SJCRH30 (cell line): Measurements from ENCODE around the gene DR1. TPM values are rescaled to one million over a fixed set of nuclear protein-coding genes. Genes with fewer than 3 reads are reported as not detected.
A peak's percentile ranks its signal among the peaks of the same experiment; 100 is the strongest.

ENCODE experiments used
- DNase-seq, 2 experiments: peaks; one replicate each; pipeline ENCODE4 v3.0.0-alpha.2; 2015 to 2020
- H3K27ac ChIP-seq: fragments of 250-450 bp; sonication (Bioruptor Pico); 2 replicates; pipeline ENCODE4 v1.5.1; 2020; ENCODE audit warnings: mild to moderate bottlenecking, moderate library complexity
- H3K27me3 ChIP-seq: fragments of 250-450 bp; sonication (Bioruptor Pico); 2 replicates; pipeline ENCODE4 v1.5.1; 2020; ENCODE audit warnings: mild to moderate bottlenecking, moderate library complexity
- H3K36me3 ChIP-seq: fragments of 250-450 bp; sonication (Bioruptor Pico); 2 replicates; pipeline ENCODE4 v1.5.1; 2020; ENCODE audit warnings: mild to moderate bottlenecking, moderate library complexity
- H3K4me1 ChIP-seq: fragments of 250-450 bp; sonication (Bioruptor Pico); 2 replicates; pipeline ENCODE4 v1.5.1; 2020; ENCODE audit warnings: mild to moderate bottlenecking, moderate library complexity
- H3K4me3 ChIP-seq: fragments of 250-450 bp; sonication (Bioruptor Pico); 2 replicates; pipeline ENCODE4 v1.5.1; 2020; ENCODE audit warnings: mild to moderate bottlenecking, moderate library complexity
- H3K9me3 ChIP-seq: fragments of 250-450 bp; sonication (Bioruptor Pico); replicated peaks from 2 replicates; pipeline ENCODE4 v1.5.1; 2020; ENCODE audit warnings: mild to moderate bottlenecking, moderate library complexity
- total RNA-seq: library from RNA; depleted of rRNA; stranded (reverse); fragments of >200 nt; shearing (Covaris generic); gene quantifications from 2 replicates; pipeline ENCODE4 v1.2.3, GENCODE V29; 2014

The DR1 gene
- total RNA-seq, 1 experiment from 2014 or later, result 61.0 TPM

DNA sequence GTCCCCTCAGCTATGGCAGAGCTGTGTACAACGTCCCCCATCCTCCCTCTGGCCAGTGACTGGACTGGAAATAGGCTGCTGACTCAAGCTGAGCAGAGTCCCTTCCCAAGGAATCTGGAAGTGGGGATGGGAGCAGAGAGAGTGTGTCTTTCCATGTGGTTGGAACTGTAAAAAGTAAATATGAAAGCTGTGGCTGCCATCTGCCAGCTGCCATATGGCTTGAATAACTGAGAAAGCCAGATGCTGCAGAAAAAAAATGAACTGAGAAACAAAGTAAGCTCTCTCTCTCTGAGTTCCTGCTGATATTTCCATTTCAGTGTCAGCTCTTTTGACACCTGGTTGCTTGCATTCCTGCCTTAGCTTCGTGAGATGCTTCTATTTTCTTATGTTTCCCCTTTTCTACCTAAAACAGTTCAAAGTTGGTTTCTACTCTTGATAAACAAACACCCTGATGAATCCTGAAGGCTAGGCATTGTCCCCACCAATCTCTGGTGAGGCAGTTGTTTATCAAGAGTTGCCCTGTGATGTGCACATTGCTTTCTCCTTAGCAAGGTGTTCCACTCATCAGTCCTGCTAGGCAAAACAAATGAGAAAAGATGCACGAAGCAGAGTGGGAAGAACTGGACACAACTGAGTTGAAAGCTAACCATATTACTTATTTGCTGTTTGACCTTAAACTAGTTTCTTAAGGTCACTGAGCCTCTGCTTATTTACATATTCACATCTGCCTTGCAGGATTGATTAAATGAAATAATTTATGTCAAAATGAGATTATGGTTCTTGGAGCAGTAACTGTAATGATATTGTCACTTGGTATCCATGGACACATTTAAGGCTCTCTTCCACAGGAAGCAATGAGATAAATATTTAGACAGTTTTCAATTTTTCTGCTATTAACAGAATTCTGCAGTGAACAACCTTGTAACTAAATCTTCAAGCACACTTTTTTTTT lies 16.6 kb upstream of the DR1 start:
- Histone ChIP-seq H3K27me3 (no peaks in the 10 kb centered on the region), H3K9me3 (no peaks in the 10 kb centered on the region; the same call in 1 of the 2 replicates), H3K36me3 (no peaks in the 10 kb centered on the region), H3K4me1 (peaks cover 9% of the 10 kb centered on the region; the same call in 1 of the 2 replicates), H3K4me3 (no peak overlapping the region), H3K27ac (no peak overlapping the region)
- DNase-seq, result peak in 1 of 2 experiments; percentile 32

GRCh38 chr1:93330196-93330595 lies 15.5 kb upstream of the DR1 start:
- H3K27me3 ChIP-seq, result no peaks in the 10 kb centered on the region
- no peak overlapping the region for H3K27ac ChIP-seq
- no peaks in the 10 kb centered on the region for H3K36me3 ChIP-seq
- H3K9me3 ChIP-seq, result no peaks in the 10 kb centered on the region; the same call in 1 of the 2 replicates
- DNase-seq, result no peak
- H3K4me1 ChIP-seq, result peaks cover 9% of the 10 kb centered on the region; the same call in 1 of the 2 replicates
- H3K4me3 ChIP-seq, result no peak overlapping the region

- Histone ChIP-seq H3K27ac (no peak overlapping the region), H3K4me3 (no peak overlapping the region)
- DNase-seq, result no peak
Measured at GRCh38 chr1:93330617-93331016, 15.1 kb upstream of the DR1 start.

DNA sequence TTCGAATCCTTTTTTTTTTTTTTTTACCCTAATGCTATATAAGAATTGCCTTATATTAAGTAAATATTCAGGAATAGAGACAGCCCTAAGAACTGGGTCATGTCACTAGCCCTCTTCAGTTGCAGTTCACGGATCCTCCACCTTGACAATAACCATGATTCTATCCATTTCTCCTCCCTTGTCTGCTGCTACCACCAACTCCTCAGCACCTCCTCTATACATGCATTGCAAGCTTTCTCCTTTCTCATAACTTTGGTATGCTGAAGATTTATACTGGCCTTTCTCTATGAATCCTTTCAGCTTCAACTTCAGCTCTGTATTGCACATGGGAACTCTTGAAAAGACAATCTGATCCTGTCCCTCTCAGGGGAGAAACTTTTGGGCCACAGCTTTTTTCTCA lies 14.3 kb upstream of the DR1 start:
- Histone ChIP-seq H3K4me1 (peaks cover 12% of the 10 kb centered on the region), H3K36me3 (no peaks in the 10 kb centered on the region), H3K4me3 (no peak overlapping the region), H3K27me3 (no peaks in the 10 kb centered on the region), H3K27ac (no peak overlapping the region), H3K9me3 (no peaks in the 10 kb centered on the region; the same call in 1 of the 2 replicates)
- DNase-seq, result no peak

More at GRCh38 chr1:93330617-93331016, 15.1 kb upstream of the DR1 start:
- H3K27me3 ChIP-seq, result no peaks in the 10 kb centered on the region
- H3K9me3 ChIP-seq, result no peaks in the 10 kb centered on the region; the same call in 1 of the 2 replicates
- no peaks in the 10 kb centered on the region for H3K36me3 ChIP-seq
- H3K4me1 ChIP-seq, result peaks cover 9% of the 10 kb centered on the region; the same call in 1 of the 2 replicates

DNA sequence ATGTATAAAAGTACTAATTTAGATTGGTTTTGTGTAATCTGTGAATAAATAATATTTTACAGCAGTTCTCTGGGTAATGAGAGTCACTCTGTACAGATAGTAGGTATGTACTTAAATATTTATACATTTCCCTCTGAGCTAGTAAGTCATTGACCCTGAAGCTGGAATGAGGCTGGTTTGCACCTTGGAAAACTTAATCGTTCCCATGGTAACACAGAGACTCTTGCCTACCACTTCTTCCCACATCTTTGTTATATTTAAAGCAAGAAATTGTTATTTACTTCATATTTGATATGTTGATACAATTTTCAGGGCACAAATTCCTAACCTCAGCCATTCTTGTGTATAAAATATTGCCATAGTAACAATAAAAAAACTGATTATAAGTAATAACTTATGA lies 13.3 kb upstream of the DR1 start:
- H3K4me3 ChIP-seq, result no peak overlapping the region
- peaks cover 15% of the 10 kb centered on the region for H3K4me1 ChIP-seq
- no peak for DNase-seq
- H3K27me3 ChIP-seq, result no peaks in the 10 kb centered on the region
- H3K36me3 ChIP-seq, result no peaks in the 10 kb centered on the region
- no peaks in the 10 kb centered on the region; the same call in 1 of the 2 replicates for H3K9me3 ChIP-seq
- H3K27ac ChIP-seq, result no peak overlapping the region

- Histone ChIP-seq H3K36me3 (no peaks in the 10 kb centered on the region), H3K4me3 (no peak overlapping the region), H3K4me1 (peaks cover 12% of the 10 kb centered on the region), H3K9me3 (no peaks in the 10 kb centered on the region), H3K27me3 (no peaks in the 10 kb centered on the region), H3K27ac (no peak overlapping the region)
- no peak for DNase-seq
Measured at GRCh38 chr1:93338387-93339146, 7.1 kb upstream of the DR1 start.

DNA sequence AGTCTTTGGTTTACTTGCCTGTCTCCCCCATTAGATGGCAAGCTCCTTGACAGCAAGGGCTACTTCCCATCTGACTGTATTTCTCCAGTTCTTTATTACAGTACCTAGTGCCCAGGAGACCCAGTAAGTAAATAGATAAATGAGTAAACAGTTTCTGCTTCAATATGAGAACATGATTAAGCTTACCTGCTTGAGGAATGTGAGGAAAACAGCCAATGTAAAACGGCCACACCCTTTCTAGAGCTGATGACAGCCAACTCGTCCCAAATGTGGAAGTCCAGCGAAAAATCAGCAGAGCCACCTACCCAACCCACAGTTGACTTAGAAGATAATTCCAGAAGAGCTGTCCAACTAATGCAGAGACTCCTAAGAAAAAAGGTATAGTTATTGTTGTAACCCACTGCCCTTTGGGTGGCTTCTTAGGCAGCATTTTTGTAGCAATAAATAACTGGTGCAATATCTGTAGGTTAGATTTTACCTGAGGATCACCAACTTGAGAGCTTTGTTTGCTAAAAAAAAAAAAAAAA lies 6.5 kb upstream of the DR1 start:
- no peaks in the 10 kb centered on the region for H3K36me3 ChIP-seq
- peaks cover 12% of the 10 kb centered on the region for H3K4me1 ChIP-seq
- H3K4me3 ChIP-seq, result no peak overlapping the region
- no peaks in the 10 kb centered on the region for H3K9me3 ChIP-seq
- H3K27ac ChIP-seq, result no peak overlapping the region
- H3K27me3 ChIP-seq, result no peaks in the 10 kb centered on the region
- no peak for DNase-seq

DNA sequence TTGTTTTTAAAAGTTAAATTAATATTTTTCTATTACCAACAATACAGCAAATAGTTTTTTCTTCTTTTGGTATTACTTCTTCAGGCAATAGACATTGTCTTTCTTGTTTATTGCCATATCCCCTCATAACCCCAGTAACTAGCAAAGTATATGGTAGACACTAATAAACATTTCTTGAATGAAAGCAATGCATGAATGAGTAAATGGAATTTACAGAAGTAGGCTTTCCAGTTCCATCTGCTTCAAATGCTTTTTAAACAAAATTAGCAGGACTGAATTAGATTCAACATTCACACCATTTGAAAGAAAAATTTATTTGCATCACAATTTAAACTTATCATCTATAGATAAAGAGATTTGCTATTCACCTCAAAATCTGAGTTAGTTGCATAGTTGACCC lies 5.6 kb upstream of the DR1 start:
- Histone ChIP-seq H3K27ac (no peak overlapping the region), H3K27me3 (no peaks in the 10 kb centered on the region), H3K4me1 (peaks cover 12% of the 10 kb centered on the region), H3K36me3 (no peaks in the 10 kb centered on the region), H3K4me3 (no peak overlapping the region), H3K9me3 (no peaks in the 10 kb centered on the region)
- no peak for DNase-seq

DNA sequence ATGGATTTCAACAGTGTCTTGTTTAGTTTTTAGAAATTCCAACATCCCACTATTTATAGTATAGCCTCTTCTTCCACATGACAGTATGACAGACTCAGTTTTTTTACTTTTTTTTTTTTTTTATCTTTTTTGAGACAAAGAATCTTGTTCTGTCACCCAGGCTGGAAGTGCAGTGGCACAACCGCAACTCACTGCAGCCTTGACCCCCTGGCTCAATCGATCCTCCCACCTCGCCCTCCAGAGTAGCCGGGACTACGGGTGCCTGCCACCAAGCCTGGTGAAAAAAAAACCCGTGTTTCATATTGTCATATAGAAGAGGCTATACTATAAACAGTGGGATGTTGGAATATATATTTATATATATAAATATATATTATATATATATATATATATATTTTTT lies 1.2 kb upstream of the DR1 start:
- no peaks in the 10 kb centered on the region for H3K36me3 ChIP-seq
- no peak for DNase-seq
- peaks cover 4% of the 10 kb centered on the region for H3K4me1 ChIP-seq
- H3K4me3 ChIP-seq, result no peak overlapping the region
- no peak overlapping the region for H3K27ac ChIP-seq
- H3K9me3 ChIP-seq, result no peaks in the 10 kb centered on the region
- no peaks in the 10 kb centered on the region for H3K27me3 ChIP-seq

DNA sequence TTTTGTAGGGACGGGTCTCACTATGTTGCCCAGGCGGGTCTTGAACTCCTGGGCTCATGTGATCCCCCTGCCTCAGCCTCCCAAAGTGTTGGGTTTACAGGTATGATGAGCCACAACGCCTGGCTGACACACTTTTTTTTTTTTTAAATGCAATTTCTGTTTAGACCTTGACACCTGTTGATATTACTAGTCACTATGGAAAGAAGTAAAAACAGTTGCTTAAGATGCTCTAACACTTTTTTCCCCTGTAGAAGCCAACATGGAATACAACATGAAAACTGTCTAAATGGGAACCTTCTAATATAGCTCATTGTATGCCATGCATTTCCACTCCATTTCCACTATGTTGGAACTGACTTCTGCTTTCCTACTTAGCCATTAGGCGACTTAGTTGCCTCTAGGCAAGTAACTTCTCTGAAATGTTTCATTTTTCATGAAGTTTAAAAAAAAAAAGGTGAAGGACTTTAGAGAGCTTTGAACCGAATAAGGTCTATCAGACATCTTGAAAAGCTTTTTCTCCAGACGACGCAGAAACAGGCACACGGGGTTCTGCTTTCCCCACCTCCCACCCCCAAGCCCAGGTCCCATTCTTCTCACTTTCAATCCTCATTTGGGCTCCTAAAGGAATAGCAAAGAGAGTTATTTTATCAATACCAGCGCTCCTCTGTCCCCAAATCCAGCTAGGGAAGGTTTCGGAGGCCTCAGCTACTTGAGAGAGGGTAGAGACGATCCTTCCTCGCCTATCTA lies 648 bp upstream of the DR1 start:
- no peak for DNase-seq
- peak overlapping the region; percentile 94 for H3K4me3 ChIP-seq
- H3K36me3 ChIP-seq, result peaks cover 2% of the 10 kb centered on the region; the same call in 1 of the 2 replicates
- H3K27ac ChIP-seq, result peak overlapping the region; percentile 90
- H3K4me1 ChIP-seq, result peaks cover 10% of the 10 kb centered on the region
- no peaks in the 10 kb centered on the region for H3K27me3 ChIP-seq
- H3K9me3 ChIP-seq, result no peaks in the 10 kb centered on the region

- H3K4me1 ChIP-seq, result peaks cover 17% of the 10 kb centered on the region
- peak in 1 of 2 experiments; percentile 46 for DNase-seq
Measured at GRCh38 chr1:93346421-93346993, 800 bp downstream of the DR1 start.

DNA sequence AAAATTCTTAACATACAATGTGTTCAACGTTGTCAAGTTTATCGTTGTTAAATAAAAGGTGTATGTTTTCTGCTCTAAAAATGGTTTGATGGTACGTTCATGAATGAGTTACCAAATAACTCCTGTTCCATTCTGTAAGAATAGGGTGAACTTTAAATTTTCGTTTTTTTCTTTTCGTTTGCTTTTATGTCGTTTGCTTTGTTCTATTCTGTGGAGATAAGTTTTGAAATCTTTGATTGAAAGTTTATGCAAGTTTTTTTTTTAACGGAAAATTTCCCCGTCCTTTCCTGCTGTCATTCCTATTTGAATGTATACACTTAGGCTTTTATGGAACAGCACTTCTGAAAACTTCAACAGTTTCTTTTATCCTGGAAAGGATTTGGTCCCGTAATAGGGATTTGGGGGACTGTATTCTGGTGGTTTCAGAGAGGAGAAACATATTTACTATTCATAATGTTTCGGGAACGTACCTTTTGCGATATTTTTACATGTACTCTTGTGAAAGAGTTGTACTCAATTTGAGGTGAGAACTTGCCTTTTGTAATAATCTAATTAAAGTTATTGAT lies 1.7 kb downstream of the DR1 start:
- H3K36me3 ChIP-seq, result peaks cover 15% of the 10 kb centered on the region; the same call in 1 of the 2 replicates
- no peaks in the 10 kb centered on the region for H3K27me3 ChIP-seq
- H3K4me1 ChIP-seq, result peaks cover 17% of the 10 kb centered on the region
- H3K9me3 ChIP-seq, result no peaks in the 10 kb centered on the region
- no peak overlapping the region; the same call in 1 of the 2 replicates for H3K27ac ChIP-seq
- DNase-seq, result no peak
- peak overlapping the region; percentile 94 for H3K4me3 ChIP-seq

More at GRCh38 chr1:93346421-93346993, 800 bp downstream of the DR1 start:
- H3K27me3 ChIP-seq, result no peaks in the 10 kb centered on the region
- H3K27ac ChIP-seq, result peak overlapping the region; percentile 90
- peak overlapping the region; percentile 94 for H3K4me3 ChIP-seq
- H3K36me3 ChIP-seq, result peaks cover 12% of the 10 kb centered on the region; the same call in 1 of the 2 replicates
- no peaks in the 10 kb centered on the region for H3K9me3 ChIP-seq

- Histone ChIP-seq H3K27me3 (no peaks in the 10 kb centered on the region), H3K4me1 (peaks cover 17% of the 10 kb centered on the region), H3K9me3 (no peaks in the 10 kb centered on the region), H3K4me3 (peak overlapping the region; percentile 94), H3K27ac (no peak overlapping the region; the same call in 1 of the 2 replicates), H3K36me3 (peaks cover 20% of the 10 kb centered on the region)
- DNase-seq, result no peak
Measured at GRCh38 chr1:93348104-93348728, 2.5 kb downstream of the DR1 start.
